ENCODE data around the gene MMP11.

The MMP11 gene

GRCh38 chr22:23752090-23752691, 20.5 kb upstream of the MMP11 start:
- DNase-seq (ENCODE audit: low read depth in 2 of 2), result no peak
- H3K4me3 ChIP-seq (replicated peaks in 1 of 2; ENCODE audit: low read depth in 2 of 2, low read length in 2 of 2), result no peak overlapping the region
- no peak for TF ChIP-seq CTCF (IDR thresholded peaks at IDR 0.05; ENCODE audit: low read depth, low read length)

DNA sequence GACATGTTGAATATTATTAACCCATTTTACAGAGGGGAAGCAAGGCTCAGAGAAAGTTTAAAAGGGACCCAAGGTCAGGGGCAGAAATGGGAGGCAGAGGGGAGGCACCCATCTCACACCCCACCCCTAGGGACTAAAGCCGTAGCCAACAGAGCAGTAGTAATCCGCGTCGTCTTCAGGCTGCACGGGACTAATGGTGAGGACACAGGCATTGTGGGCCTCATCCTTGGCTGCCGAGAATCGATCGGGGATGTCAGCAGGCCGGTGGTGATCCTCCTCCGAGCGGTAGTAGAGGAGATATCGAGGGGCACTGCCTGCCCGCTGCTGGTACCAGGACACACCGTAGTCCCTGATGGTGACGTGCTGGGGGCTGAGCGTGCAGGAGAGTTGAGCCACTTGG, 19.9 kb upstream of the MMP11 start:
- TF ChIP-seq CTCF (IDR thresholded peaks at IDR 0.05; ENCODE audit: low read depth, low read length), result no peak
- no peak overlapping the region for H3K4me3 ChIP-seq (replicated peaks in 1 of 2; ENCODE audit: low read depth in 2 of 2, low read length in 2 of 2)
- no peak for DNase-seq (ENCODE audit: low read depth in 2 of 2)

DNA sequence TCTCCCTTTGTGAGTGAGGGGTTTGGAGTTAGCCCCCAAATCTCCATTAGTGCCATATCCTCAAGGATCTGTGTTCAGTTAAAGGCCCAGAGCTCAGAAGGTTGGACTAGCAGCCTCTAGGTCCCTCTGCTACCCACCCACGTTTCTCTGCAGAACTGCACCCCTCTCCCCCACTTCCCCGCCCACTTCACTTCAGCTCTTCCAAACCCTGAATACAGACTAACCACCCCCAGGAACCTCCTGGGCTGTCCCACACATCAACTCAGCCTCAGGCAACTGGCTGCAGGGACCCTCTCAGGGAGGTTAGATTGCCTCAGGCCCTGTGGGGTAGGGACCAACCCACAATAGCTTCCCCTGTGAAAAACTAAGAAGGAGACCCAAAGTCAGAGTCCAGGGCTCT, 19.3 kb upstream of the MMP11 start:
- DNase-seq (ENCODE audit: low read depth in 2 of 2), result no peak

DNA sequence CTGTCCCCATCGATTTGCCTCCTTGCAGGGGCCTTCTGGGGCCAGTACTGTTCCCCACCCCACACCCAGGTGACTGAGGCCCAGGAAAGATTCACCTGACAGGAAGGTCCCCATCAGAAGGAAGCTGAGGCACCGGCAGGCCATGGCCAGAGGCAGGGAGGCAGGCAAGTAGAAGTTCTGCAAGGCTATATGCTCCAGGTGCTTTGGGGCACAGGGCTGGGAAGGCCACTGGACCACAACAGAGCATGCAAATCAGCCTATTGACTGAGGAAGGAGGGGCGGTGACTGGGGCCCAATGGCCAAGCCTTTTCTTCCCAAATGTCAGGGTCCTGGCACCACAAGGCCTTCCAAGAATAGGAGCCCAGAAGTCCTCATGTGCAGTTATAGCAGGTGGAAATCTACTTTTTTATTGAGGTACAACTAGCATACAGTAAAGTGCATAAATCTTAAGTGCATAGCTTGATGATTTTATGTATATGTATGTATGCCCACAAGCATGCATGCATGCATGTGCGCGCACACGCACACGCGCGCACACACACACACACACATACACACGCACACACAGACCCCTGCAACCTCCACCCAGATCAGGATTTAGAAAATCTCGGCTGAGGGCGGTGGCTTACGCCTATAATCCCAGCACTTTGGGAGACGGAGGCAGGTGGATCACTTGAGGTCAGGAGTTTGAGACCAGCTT, 18.3 kb upstream of the MMP11 start, which contains the start of gene VPREB3:
TSS of gene VPREB3 (minus strand) at position 206 of the 700 bp plus-strand sequence. CDS start at position 144, 62 bp downstream.
- no peak for DNase-seq (ENCODE audit: low read depth in 2 of 2)
- TF ChIP-seq CTCF (IDR thresholded peaks at IDR 0.05; ENCODE audit: low read depth, low read length), result no peak
- no peak within 1 kb of the TSS for H3K4me3 ChIP-seq (replicated peaks in 1 of 2; ENCODE audit: low read depth in 2 of 2, low read length in 2 of 2)

More for the DNA sequence above, 19.3 kb upstream of the MMP11 start:
- no peak for TF ChIP-seq CTCF (IDR thresholded peaks at IDR 0.05; ENCODE audit: low read depth, low read length)
- H3K4me3 ChIP-seq (replicated peaks in 1 of 2; ENCODE audit: low read depth in 2 of 2, low read length in 2 of 2), result no peak overlapping the region

GRCh38 chr22:23754980-23755636, 17.5 kb upstream of the MMP11 start:
- no peak for TF ChIP-seq CTCF (IDR thresholded peaks at IDR 0.05; ENCODE audit: low read depth, low read length)
- DNase-seq (ENCODE audit: low read depth in 2 of 2), result peak; percentile 54 to 74
- no peak overlapping the region for H3K4me3 ChIP-seq (replicated peaks in 1 of 2; ENCODE audit: low read depth in 2 of 2, low read length in 2 of 2)

GRCh38 chr22:23755711-23756110, 16.9 kb upstream of the MMP11 start:
- no peak for DNase-seq (ENCODE audit: low read depth in 2 of 2)
- no peak overlapping the region for H3K4me3 ChIP-seq (replicated peaks in 1 of 2; ENCODE audit: low read depth in 2 of 2, low read length in 2 of 2)
- no peak for TF ChIP-seq CTCF (IDR thresholded peaks at IDR 0.05; ENCODE audit: low read depth, low read length)

Measured in cardiac fibroblast (primary cell).